HG02970 (cell line): Measurements from ENCODE around the gene CSTF2T.

Experiments
- ATAC-seq: cut with Tn5 transposase; IDR thresholded peaks from one replicate; pipeline ENCODE4 v1.9.1; 2021; ENCODE audit warnings: mild to moderate bottlenecking, moderate library complexity, moderate number of reproducible peaks; ENCODE audit not compliant: unreplicated experiment, low FRiP score

CSTF2T gene

DNA sequence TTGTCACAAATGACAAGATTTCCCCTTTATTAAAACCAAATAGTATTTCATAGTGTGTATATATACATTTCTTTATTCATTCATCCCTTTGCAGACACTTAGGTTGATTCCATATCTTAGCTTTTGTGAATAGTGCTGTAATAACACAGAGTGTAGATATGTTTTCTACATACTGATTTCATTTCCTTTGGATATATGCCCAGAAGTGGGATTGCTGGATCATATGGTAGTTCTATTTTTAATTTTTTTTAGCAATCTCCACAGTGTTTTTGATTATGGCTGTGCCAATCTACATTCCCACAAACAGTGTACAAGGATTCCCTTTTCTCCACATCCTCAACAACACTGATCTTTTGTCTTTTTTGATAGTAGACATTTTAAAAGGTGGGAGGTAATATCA, 46.4 kb downstream of the CSTF2T start:
- no peak for ATAC-seq

DNA sequence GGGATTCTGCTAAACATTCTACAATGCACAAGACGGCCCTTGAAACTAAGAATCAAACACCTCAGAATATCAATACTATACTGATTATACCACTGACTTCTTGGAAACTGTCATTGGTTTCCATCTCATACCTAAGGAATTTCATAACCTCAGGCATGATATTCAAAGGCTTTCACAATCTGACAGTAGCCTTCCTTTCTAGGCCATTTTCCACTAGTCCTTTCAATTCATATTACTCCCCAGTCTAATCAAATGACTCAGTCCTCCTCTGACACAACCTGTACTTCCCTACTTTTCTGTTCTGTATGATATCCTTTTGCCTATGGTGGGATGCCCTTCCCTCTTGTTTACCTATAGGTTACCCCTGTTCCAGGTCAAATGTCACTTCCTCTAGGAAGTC, 48.3 kb downstream of the CSTF2T start:
- ATAC-seq, result no peak

DNA sequence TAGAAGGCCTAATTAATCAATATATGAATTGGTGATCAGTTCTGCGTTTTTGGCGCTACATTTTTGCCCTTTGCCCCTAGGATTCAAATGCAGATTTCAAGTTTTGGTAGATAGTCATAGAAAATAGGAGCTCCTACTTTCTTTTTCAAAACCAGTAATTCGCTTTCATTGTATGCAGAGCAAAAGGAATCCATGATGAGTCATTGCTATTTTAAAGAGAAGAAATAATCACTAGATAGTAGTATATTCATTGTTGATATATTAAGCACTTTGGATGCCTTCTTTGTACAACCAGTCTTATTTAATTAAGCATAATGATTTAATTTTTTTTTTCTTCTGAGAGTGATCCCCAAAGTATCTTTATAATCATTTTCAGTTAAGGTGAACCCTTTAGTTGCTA, 50.3 kb downstream of the CSTF2T start:
- ATAC-seq, result no peak
